NCI-H510A (cell line): ENCODE results near the gene KIF5B.
"Not testable (repeated sequence)": the region's sequence is repeated elsewhere in the genome, so short reads cannot be mapped to it uniquely, and the experiment has no call there.

ENCODE experiments used
- DNase-seq: peaks from one replicate; lab custom pipeline; 2025; lab: John Stamatoyannopoulos, UW

The KIF5B gene

GRCh38 chr10:32056136-32057035 lies at the start of gene KIF5B:
KIF5B (minus strand) TSS chr10:32056425; CDS start chr10:32055973, 452 bp downstream.
- peak; percentile 54 for DNase-seq

GRCh38 chr10:32105782-32106382 lies 49.7 kb upstream of the KIF5B start:
- no peak for DNase-seq

- no peak for DNase-seq
Measured at GRCh38 chr10:32104622-32105509, 48.6 kb upstream of the KIF5B start.

GRCh38 chr10:32104181-32104580 lies 48.0 kb upstream of the KIF5B start:
- DNase-seq = no peak

- DNase-seq = no peak
Measured at GRCh38 chr10:32103721-32104120, 47.5 kb upstream of the KIF5B start.

DNA sequence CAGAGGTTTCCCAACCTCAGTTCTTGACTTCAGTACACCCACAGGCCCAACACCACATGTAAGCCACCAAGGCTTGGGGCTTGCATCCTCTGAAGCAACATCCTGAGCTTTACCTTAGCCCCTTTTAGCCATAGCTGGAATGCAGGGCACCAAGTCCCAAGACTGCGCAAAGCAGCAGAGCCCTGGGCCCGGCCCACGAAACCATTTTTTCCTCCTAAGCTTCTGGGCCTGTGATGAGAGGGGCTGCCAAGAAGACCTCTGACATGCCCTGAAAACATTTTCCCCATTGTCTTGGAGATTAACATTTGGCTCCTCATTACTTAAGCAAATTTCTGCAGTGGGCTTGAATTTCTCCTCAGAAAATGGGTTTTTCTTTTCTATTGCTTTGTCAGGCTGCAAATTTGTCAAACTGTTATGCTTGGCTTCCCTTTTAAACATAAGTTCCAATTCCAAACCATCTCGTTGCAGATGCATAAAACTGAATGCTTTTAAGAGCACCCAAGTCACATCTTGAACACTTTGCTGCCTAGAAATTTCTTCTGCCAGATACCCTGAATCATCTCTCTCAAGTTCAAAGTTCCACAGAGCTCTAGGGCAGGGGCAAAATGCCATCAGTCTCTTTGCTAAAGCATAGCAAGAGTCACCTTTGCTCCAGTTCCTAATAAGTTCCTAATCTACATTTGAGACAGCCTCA lies 42.5 kb upstream of the KIF5B start:
- not testable (repeated sequence) for DNase-seq

DNA sequence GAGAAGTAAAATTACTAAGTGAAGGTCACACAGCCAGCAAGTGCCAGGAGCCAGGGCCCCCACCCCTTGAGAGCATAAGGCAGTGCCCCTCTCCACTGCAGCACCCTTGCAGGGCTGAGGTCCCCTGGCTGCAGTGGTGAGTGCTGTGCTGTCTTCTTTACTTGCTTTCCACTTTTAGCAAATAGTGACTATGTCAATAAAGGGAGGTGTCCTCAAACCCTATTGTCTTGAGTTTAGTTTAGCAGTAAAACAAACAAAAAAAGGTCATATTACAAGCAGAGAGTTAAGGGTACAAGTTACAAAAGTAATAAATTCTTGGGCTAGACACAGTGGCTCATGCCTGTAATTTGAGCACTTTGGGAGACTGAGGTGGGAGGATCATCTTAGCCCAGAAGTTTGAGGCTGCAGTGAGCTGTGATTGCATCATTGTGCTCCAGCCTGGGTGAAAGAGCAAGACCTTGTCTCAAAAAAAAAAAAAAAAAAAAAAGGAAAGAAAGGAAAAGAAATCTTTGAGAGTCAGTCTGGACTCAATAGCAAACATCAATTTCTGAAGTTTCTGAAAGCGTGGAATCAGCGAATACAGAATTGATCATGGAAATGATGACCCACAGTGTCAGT lies 39.0 kb upstream of the KIF5B start:
- DNase-seq = no peak

DNA sequence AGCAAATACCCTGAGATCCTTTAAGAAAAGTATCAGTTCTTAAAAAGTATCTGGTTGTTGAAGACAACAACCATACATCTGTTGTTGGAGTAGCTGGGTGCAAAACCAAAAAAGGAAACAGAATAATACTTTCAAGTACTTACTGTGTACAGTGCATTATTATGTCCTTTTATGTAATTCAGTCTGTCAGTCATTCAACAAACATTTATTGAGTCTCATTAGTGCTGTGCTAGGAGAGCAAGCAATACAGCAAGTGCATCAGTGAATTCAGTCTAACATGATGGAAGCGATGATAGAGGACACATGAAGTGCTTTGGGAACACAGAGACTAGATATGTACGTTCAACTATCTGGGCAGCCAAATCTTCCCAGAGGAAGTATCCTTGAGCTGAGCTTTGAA lies 37.4 kb upstream of the KIF5B start:
- no peak for DNase-seq

- DNase-seq = no peak
Measured at GRCh38 chr10:32091046-32091445, 34.8 kb upstream of the KIF5B start.

DNA sequence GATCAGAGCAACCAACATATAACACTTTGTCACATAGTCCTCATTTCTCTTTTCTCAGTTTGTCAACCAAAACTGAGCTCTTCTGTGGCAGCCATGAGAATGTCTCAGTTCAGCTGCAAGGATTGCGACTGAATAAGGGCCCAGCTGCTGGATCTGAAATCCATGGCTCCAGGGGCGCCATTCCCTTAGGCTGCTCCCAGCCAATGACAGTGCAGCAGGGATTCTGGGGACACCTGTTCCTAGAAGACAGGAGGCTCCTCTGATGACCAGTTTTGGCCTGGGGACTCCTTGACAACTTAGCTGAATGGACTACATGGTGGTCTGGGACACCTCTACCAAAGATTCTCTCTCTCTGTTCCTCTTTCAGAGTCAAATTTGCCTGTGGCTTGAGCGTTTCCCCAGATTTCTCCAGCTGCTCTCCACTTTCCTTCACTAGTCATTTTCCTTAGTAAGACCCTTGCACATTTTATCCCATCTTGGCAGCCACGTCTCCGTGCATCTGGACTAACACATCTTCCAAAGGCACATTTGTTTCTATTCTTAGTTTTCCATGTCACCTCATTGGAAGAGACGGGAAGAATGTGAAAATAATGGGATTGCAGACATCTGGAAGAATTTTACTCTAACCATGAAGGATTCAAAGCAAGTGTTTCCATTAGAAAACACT lies 28.1 kb upstream of the KIF5B start:
- DNase-seq = no peak

DNA sequence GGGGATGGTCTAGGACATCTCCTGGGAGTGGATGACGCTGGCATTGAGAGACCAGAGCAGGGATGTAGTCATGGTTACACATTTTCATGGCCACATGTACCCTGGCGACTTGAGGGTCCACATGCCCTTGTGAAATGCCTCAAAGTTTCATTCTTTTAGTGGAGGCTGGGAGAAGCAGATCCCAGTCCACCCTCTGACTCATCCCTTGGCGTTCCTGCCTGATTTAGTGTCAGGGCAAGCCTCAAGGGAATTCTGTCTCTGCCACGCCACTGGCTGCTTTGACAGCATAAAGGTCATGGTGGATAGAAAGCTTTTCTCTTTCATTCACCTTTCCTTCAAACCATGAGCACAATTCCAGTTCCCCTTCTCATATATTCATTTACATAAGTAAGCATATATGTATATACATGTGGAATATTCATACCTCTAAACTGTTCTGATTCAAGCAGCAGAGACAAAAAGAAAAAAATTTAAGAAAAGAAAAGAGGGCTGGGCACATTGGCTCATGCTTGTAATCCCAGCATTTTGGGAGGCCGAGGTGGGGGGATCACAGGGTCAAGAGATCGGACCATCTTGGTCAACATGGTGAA lies 21.8 kb upstream of the KIF5B start:
- DNase-seq = no peak

DNA sequence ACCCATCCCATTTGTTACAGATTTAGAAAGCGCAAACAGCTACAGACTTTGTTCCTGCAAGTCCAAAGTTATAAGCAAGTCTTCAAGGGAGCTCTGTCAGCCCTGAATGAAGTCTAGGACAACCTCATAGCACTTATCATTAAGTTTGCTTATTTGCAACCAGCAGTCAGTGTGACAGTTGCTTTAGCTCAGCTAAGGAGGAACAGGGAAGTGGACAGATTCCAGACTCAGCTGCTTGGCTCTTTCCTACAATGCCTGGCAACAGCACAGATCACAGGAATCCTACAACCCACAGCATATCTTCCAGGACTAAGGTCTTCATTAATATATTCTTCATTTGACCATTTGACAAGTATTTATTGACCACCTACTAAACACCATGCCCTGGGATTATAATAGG lies 17.4 kb upstream of the KIF5B start:
- no peak for DNase-seq

DNA sequence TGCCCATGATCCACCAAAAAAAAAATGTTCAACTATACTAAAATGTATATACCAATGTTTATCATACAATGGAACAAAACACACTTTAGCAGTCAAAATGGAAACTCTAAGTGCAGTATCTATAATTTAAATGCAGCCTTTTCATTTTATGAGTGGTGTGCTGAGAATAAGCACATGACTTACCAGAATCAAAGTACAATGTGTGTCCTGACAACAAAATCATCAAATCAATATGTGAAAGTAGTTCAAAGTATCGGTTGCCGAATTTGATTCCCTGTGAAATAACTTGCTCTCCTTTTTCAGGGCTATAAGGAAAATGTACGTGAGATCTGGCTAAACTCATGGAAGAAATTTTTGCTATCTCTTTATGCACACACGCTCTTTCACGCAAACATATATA lies 16.9 kb upstream of the KIF5B start:
- no peak for DNase-seq

GRCh38 chr10:32072025-32072800 lies 16.0 kb upstream of the KIF5B start:
- no peak for DNase-seq

DNA sequence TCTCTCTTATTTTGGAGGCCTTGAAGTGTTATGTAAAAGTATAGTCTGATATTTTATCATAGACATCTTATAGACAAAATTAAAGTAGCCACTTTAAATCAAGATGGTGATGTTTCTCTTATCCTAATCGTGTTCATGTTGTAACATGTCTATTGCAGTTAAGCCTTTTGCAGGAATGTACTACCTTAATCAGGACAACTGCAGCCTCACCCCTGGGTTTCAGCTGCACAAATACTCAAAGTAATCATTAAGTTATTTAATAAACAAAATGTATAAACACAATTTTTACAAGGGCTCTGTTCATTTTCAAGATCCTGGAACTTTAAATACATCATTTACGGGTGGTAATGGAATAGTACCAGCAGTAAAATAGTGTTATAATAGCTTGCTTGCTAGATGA lies 14.4 kb upstream of the KIF5B start:
- DNase-seq = no peak

DNA sequence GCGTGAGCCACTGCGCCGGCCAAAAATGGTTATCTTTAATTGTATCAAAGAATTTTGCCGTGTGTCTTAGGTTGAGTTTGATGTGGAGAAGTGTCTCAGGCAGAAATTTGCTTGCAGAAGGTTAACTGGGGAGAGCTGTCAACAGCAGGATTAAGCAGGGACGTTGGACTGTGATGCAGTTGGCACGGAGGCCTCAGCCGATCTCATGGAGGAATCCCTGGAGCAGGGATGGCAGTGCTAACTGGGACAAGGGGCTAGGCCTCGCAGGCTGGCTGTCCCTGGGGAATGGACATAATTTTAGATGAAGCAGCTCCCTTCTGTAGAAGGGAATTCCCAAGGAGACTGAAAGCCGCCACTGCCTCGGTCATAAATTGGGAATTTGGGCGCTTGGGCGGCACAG lies 12.3 kb upstream of the KIF5B start:
- no peak for DNase-seq

DNA sequence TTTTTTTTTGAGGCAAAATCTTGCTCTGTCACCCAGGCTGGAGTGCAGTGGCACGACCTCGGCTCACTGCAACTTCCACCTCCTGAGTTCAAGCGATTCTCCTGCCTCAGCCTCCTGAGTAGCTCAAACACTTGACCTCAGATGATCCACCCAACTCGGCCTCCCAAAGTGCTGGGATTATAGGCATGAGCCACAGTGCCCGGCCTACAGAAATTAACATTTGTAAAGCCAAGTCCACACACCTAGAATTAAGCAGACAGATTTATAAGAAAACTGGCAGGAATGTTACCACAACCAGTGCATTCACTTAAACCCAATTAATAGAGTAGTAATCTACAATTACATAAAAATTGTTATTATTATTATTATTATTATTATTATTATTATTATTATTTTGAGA lies 11.7 kb upstream of the KIF5B start:
- not testable (repeated sequence) for DNase-seq

DNA sequence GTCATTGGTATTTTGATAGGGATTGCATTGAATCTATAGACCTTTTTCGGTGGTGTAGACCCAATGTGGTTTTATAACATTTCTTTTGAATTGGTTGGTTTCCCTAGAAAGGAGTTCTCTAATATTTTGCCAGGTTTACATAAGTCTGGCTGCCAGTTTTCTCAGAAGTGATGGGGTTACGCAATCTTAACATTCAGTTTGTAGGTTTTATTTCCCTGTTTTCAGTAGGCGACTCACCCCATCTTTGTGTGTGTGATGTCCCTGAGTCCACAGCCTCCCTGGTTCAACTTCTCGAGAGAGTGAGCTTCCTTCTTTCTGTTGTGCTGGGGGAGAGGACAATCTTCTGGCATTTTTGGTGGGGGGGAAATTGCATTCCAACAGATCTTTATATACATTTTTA lies 9.6 kb upstream of the KIF5B start:
- no peak for DNase-seq

- DNase-seq = no peak
Measured at GRCh38 chr10:32061440-32061839, 5.2 kb upstream of the KIF5B start.

DNA sequence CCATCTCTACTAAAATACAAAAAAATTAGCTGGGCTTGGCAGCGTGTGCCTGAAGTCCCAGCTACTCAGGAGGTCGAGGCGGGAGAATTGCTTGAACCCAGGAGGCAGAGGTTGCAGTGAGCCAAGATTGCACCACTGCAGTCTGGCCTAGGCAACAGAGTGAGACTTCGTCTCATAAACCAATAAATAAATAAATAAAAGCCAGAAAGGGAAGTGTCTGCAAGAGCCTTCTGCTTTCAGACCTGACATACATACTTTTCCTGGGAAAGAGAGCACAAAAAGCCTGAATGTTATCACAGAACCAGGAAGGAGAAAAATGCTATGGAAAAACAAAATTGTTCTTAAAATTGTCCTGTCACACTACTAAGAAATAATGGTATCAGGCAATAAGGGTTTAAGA lies 4.1 kb upstream of the KIF5B start:
- DNase-seq = no peak
